H1 (cell line): ENCODE measurements around the gene ENTPD6. TPM values are rescaled to one million over a fixed set of nuclear protein-coding genes. Genes with fewer than 3 reads are reported as not detected.

Source experiments
- CTCF ChIA-PET: fragments of 300-600 bp; sonication (Branson Sonifier 250); formaldehyde crosslinking; loops from one replicate; lab custom pipeline; 2021; ENCODE audit not compliant: partially characterized antibody; lab: Charles Lee
- POLR2A ChIA-PET: fragments of 300-600 bp; sonication (Branson Sonifier 250); formaldehyde crosslinking; loops from one replicate; lab custom pipeline; 2021; ENCODE audit warnings: inconsistent platforms; ENCODE audit not compliant: partially characterized antibody; lab: Charles Lee
- DNase-seq, 2 experiments: peaks; one replicate each; pipeline versions ENCODE4 v3.0.0 to v3.0.0-alpha.2; 2010 to 2022; ENCODE audit warnings: low spot score in 2 of 2, low read depth in 1 of 2, mixed read lengths in 1 of 2
- FAIRE-seq: peaks from 2 replicates; lab custom pipeline; 2011; peaks lifted over from hg19 to GRCh38; lab: Jason Lieb, UNC
- H2AFZ ChIP-seq: 2 replicates; pipeline ENCODE4 v1.8.1; 2012; ENCODE audit warnings: low read length, inconsistent platforms
- H2AK5ac ChIP-seq: 2 replicates; pipeline ENCODE4 v1.6.1; 2013; ENCODE audit warnings: low read depth, low read length
- H2BK120ac ChIP-seq: replicated peaks from 2 replicates; pipeline ENCODE3; 2013; ENCODE audit warnings: low read depth, low read length, inconsistent platforms
- H2BK12ac ChIP-seq: 2 replicates; pipeline ENCODE4 v1.6.1; 2013; ENCODE audit warnings: low read depth, low read length
- H2BK15ac ChIP-seq: 2 replicates; pipeline ENCODE4 v1.6.1; 2013; ENCODE audit warnings: low read length
- H2BK20ac ChIP-seq: 2 replicates; pipeline ENCODE4 v1.6.1; 2013; ENCODE audit warnings: low read length
- H2BK5ac ChIP-seq: 2 replicates; pipeline ENCODE4 v1.6.1; 2013; ENCODE audit warnings: low read depth, low read length
- H3K14ac ChIP-seq: 2 replicates; pipeline ENCODE4 v1.6.1; 2013; ENCODE audit warnings: inconsistent platforms; ENCODE audit not compliant: insufficient read length
- H3K18ac ChIP-seq: 2 replicates; pipeline ENCODE4 v1.6.1; 2013; ENCODE audit warnings: low read length; ENCODE audit errors: extremely low read depth
- H3K23ac ChIP-seq: 2 replicates; pipeline ENCODE4 v1.6.1; 2013; ENCODE audit warnings: inconsistent platforms; ENCODE audit not compliant: insufficient read length
- H3K23me2 ChIP-seq: 2 replicates; pipeline ENCODE4 v1.6.1; 2013; ENCODE audit warnings: low read depth, low read length
- H3K27ac ChIP-seq: 2 replicates; pipeline ENCODE4 v1.6.1; 2011; ENCODE audit warnings: low read depth, low read length, inconsistent platforms
- H3K27me3 ChIP-seq, 4 experiments: replicated peaks in 1 of 4; 1 replicate in 1 of 4; 2 replicates in 3 of 4; pipeline versions ENCODE4 v1.6.1 to v1.8.1; 2011 to 2013; ENCODE audit warnings: low read length in 3 of 4, mild to moderate bottlenecking in 3 of 4, inconsistent platforms in 2 of 4, mixed read lengths in 2 of 4, moderate library complexity in 1 of 4; ENCODE audit not compliant: control insufficient read depth in 3 of 4, insufficient read depth in 3 of 4; ENCODE audit errors: extremely low read depth in 1 of 4
- H3K36me3 ChIP-seq, 4 experiments: 2 replicates each; pipeline versions ENCODE4 v1.6.1 to v1.8.1; 2011 to 2013; ENCODE audit warnings: mild to moderate bottlenecking in 4 of 4, low read length in 3 of 4, moderate library complexity in 2 of 4, control low read depth in 1 of 4, inconsistent platforms in 1 of 4; ENCODE audit not compliant: insufficient read depth in 4 of 4, control insufficient read depth in 2 of 4
- H3K4ac ChIP-seq: replicated peaks from 2 replicates; pipeline ENCODE3; 2013; ENCODE audit warnings: low read length, low read depth, mixed read lengths, inconsistent platforms; ENCODE audit not compliant: insufficient read length
- H3K4me1 ChIP-seq, 4 experiments: replicated peaks in 1 of 4; 1 replicate in 1 of 4; 2 replicates in 3 of 4; pipeline versions ENCODE4 v1.6.1 to v1.8.1; 2011 to 2013; ENCODE audit warnings: low read length in 3 of 4, inconsistent platforms in 2 of 4, mixed read lengths in 1 of 4; ENCODE audit not compliant: insufficient read depth in 4 of 4, control insufficient read depth in 3 of 4
- H3K4me2 ChIP-seq, 2 experiments: 2 replicates each; pipeline versions ENCODE4 v1.6.1 to v1.8.1; 2011 to 2013; ENCODE audit warnings: low read depth in 2 of 2, low read length in 2 of 2, control low read depth in 1 of 2, inconsistent platforms in 1 of 2, mild to moderate bottlenecking in 1 of 2; ENCODE audit not compliant: insufficient read depth in 1 of 2
- H3K4me3 ChIP-seq, 4 experiments: fragments of 200-600, 300-600 bp in 1 of 4; sonication (generic), shearing (Covaris generic), sonication (Bioruptor Twin) in 1 of 4; 2 replicates each; pipeline versions ENCODE4 v1.5.1 to v1.8.1; 2011 to 2016; ENCODE audit warnings: low read length in 4 of 4, low read depth in 3 of 4, control low read depth in 2 of 4, inconsistent platforms in 2 of 4, mild to moderate bottlenecking in 2 of 4, mixed read lengths in 1 of 4, moderate library complexity in 1 of 4; ENCODE audit not compliant: insufficient read depth in 2 of 4; ENCODE audit errors: extremely low read depth in 1 of 4
- H3K56ac ChIP-seq: replicated peaks from 2 replicates; pipeline ENCODE3; 2013; ENCODE audit warnings: low read depth, mild to moderate bottlenecking, mixed read lengths, low read length, inconsistent platforms; ENCODE audit not compliant: insufficient read length
- H3K79me1 ChIP-seq: 2 replicates; pipeline ENCODE4 v1.6.1; 2013; ENCODE audit warnings: low read depth, low read length, control low read depth
- H3K79me2 ChIP-seq, 2 experiments: 2 replicates each; pipeline versions ENCODE4 v1.6.1 to v1.8.1; 2012 to 2013; ENCODE audit warnings: low read length in 2 of 2, mild to moderate bottlenecking in 2 of 2, inconsistent platforms in 1 of 2; ENCODE audit not compliant: insufficient read depth in 2 of 2, control insufficient read depth in 1 of 2
- H3K9ac ChIP-seq, 4 experiments: replicated peaks in 1 of 4; 1 replicate in 1 of 4; 2 replicates in 3 of 4; pipeline versions ENCODE4 v1.6.1 to v1.8.1; 2011 to 2013; ENCODE audit warnings: low read depth in 3 of 4, low read length in 3 of 4, control low read depth in 2 of 4, mild to moderate bottlenecking in 2 of 4, moderate library complexity in 2 of 4, inconsistent platforms in 1 of 4; ENCODE audit errors: extremely low read depth in 1 of 4
- H3K9me3 ChIP-seq, 2 experiments: 2 replicates each; pipeline versions ENCODE4 v1.6.1 to v1.8.1; 2012 to 2013; ENCODE audit warnings: mild to moderate bottlenecking in 2 of 2, moderate library complexity in 2 of 2, control low read depth in 1 of 2, inconsistent platforms in 1 of 2, low read depth in 1 of 2, low read length in 1 of 2, mixed read lengths in 1 of 2; ENCODE audit not compliant: insufficient read depth in 2 of 2
- H4K20me1 ChIP-seq, 2 experiments: replicated peaks in 1 of 2; 2 replicates each; pipeline versions ENCODE3 to v1.8.1; 2011 to 2013; ENCODE audit warnings: inconsistent platforms in 2 of 2, low read length in 2 of 2, mild to moderate bottlenecking in 1 of 2; ENCODE audit not compliant: insufficient read depth in 2 of 2, control insufficient read depth in 1 of 2
- H4K5ac ChIP-seq: 2 replicates; pipeline ENCODE4 v1.6.1; 2013; ENCODE audit warnings: low read length, low read depth, mixed read lengths, inconsistent platforms; ENCODE audit not compliant: insufficient read length
- H4K8ac ChIP-seq: 2 replicates; pipeline ENCODE4 v1.8.0; 2013; ENCODE audit warnings: mild to moderate bottlenecking, moderate library complexity, low read length, inconsistent platforms; ENCODE audit not compliant: insufficient read depth; ENCODE audit errors: extremely low read depth
- H4K91ac ChIP-seq: replicated peaks from 2 replicates; pipeline ENCODE3; 2013; ENCODE audit warnings: low read length, mixed read lengths, inconsistent platforms; ENCODE audit not compliant: insufficient read length
- WGBS, 2 experiments: shearing (Covaris generic) in 1 of 2; methylation state at CpG; one replicate each; pipeline versions ENCODE4 v1.1.6 to v1.1.7; 2013 to 2015; ENCODE audit warnings: low lambda C conversion rate in 2 of 2, mixed read lengths in 2 of 2, inconsistent platforms in 1 of 2, low coverage in 1 of 2, missing lambda C conversion rate in 1 of 2; ENCODE audit not compliant: insufficient replicate concordance in 2 of 2, insufficient coverage in 1 of 2, insufficient read length in 1 of 2; ENCODE audit errors: extremely low coverage in 1 of 2, missing lambda C conversion rate in 1 of 2; 5-methylcytosine and 5-hydroxymethylcytosine counted together
- polyA plus RNA-seq, 7 experiments: library from polyadenylated mRNA; depleted of rRNA in 3 of 7; stranded (reverse) in 5 of 7; unstranded in 2 of 7; fragments of >200 nt in 5 of 7; fragments of 200-250 nt in 2 of 7; gene quantifications; 1 replicate in 5 of 7; 2 replicates in 1 of 7; 4 replicates in 1 of 7; pipeline versions ENCODE4 v1.2.1 to v1.2.3, GENCODE V29; 2011 to 2013; ENCODE audit warnings: missing spikeins in 2 of 7, mixed read lengths in 2 of 7
- total RNA-seq: library from RNA; stranded (reverse); fragmentation: NEBNext Ultra II Directional; extraction: Animal tissue kit (Norgen Biotek cat#: 25700); gene quantifications from 2 replicates; pipeline ENCODE4 v1.2.1, GENCODE V29; 2021

ENTPD6 gene
- total and polyA plus RNA-seq, 2 of the 8 experiments (the other 6 are each of a cell fraction or from before 2014, with no cell fraction given): 47.8 to 57.3 TPM

DNA sequence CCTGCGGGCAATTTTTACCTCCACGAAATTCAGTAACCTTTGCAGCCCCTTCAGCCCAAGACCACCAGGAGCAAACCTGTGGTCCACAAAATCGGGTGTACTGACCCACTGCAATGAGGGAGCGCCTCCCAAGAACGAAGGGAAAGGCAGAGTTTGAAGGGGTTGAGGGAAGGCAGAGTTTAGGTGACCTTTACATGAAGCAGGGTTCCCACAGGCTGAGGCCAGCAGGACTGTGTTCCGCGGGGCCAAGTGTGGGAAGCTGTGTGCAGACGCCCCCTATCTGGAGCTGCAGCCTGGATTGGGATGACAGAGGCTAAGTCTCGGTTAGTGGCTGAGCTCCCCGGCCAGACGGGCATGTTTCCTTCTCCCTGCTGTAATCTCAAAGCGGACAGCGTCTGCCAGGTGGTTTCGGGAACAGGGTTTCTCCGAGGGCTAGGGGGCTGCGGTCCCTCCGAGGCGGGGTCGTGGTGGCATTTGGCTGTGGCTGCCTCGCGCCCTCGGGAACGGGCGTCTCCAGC, 51.5 kb downstream of the ENTPD6 start:
- H3K27ac ChIP-seq: no peak overlapping the region

More for the DNA sequence above, 51.5 kb downstream of the ENTPD6 start:
- no peak overlapping the region for H2BK15ac ChIP-seq
- H2BK12ac ChIP-seq: no peak overlapping the region
- FAIRE-seq (peak; percentile 19), DNase-seq (peak in 1 of 2 experiments; percentile 84)
- H3K79me1 ChIP-seq: no peaks in the 10 kb centered on the region; the same call in 1 of the 2 replicates
- H3K23me2 ChIP-seq: peaks cover 10% of the 10 kb centered on the region; the same call in 1 of the 2 replicates
- H3K27me3 ChIP-seq: peaks cover 0 to 8% (median 7%) of the 10 kb centered on the region in 4 experiments; a peak in 4 of 7 replicates
- H4K20me1 ChIP-seq: peaks cover 3 to 5% of the 10 kb centered on the region in 2 experiments
- no peak overlapping the region for H2BK20ac ChIP-seq
- H4K5ac ChIP-seq: no peak overlapping the region
- H3K18ac ChIP-seq: no peak overlapping the region
- no peak overlapping the region; a peak in 2 of 7 replicates for H3K9ac ChIP-seq
- H3K23ac ChIP-seq: no peak overlapping the region
- no peak overlapping the region for H2BK120ac ChIP-seq
- ChIA-PET POLR2A (interaction anchor here (0.6 to 2.4 kb wide), 8 partner anchors 9 to 337 kb away, joined by 3 to 8 read pairs (median 3); partner anchors contain the start of gene GINS1), CTCF (interaction anchor here (0.6 to 4.0 kb wide), 29 partner anchors 7 to 286 kb away, joined by 3 to 24 read pairs (median 4); partner anchors contain the start of gene ENTPD6)
- no peak overlapping the region for H3K14ac ChIP-seq
- 10% methylated on average over 24 of the region's 24 CpGs; no CpG with 5 or more reads in 1 of the 2 experiments for WGBS, 2 experiments
- peak overlapping the region; percentile 56 to 98 for H3K4me2 ChIP-seq
- no peak overlapping the region for H2AK5ac ChIP-seq
- H3K4me3 ChIP-seq: peak overlapping the region; percentile 59 to 75 (median 73)
- H3K4me1 ChIP-seq: peaks cover 3 to 7% (median 4%) of the 10 kb centered on the region in 4 experiments; a peak in 6 of 7 replicates
- no peak overlapping the region for H3K56ac ChIP-seq
- no peak overlapping the region for H3K4ac ChIP-seq
- peak overlapping the region; percentile 22; the same call in 1 of the 2 replicates for H2AFZ ChIP-seq
- no peaks in the 10 kb centered on the region for H3K36me3 ChIP-seq
- peak overlapping the region; percentile 86; the same call in 1 of the 2 replicates for H4K8ac ChIP-seq
- no peaks in the 10 kb centered on the region for H3K9me3 ChIP-seq
- H3K79me2 ChIP-seq: peaks cover 12 to 29% of the 10 kb centered on the region in 2 experiments
- no peak overlapping the region for H2BK5ac ChIP-seq
- no peak overlapping the region for H4K91ac ChIP-seq
